ENCODE measurements around the gene EZH1. TPM values are rescaled to one million over a fixed set of nuclear protein-coding genes. Genes with fewer than 3 reads are reported as not detected.
A peak's percentile ranks its signal among the peaks of the same experiment; 100 is the strongest.

Gene EZH1
- total RNA-seq, 4 donors from 2014 or later = 32.7 to 71.9 (median 43.9) TPM

DNA sequence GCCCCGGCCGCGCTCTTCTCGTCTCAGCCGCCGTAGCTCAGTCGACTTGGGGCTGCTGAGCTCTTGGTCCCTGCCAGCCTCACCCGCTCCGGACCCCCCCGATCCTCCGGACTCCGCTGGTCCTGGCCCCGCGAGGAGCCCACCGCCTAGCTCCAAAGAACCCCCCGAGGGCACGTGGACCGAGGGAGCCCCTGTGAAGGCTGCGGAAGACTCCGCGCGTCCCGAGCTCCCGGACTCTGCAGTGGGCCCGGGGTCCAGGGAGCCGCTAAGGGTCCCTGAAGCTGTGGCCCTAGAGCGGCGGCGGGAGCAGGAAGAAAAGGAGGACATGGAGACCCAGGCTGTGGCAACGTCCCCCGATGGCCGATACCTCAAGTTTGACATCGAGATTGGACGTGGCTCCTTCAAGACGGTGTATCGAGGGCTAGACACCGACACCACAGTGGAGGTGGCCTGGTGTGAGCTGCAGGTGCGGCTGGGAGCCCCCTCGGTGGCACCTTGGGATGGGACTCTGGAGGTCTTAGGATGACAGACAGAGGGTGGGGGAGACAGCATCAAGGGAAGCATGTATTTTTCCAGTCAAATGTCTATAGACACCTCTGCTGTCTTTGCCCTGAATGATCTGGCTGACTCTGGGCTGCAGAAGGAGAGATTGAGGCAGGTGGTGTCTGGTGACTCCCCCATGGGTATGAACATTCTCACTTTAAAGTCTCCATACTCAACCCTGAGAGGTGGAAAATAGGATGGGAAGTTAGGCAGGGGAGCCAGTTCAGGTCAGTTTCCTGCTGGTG, 36.2 kb upstream of the EZH1 start:
- H3K4me3 ChIP-seq (ENCODE audit: low read depth, poor library complexity, severe bottlenecking) = peak overlapping the region; percentile 9
- intact Hi-C loops (cut with DNase I; ENCODE audit: low total_unique reads) = no loop called here
- TF ChIP-seq CTCF (IDR thresholded peaks at IDR 0.05) (no peak), POLR2A (IDR thresholded peaks at IDR 0.05) (no peak)
- no peak for DNase-seq (ENCODE audit: low spot score in 2 of 2)
- 7 to 9% methylated on average over 27 to 33 of the region's 39 CpGs for WGBS, 2 donors

DNA sequence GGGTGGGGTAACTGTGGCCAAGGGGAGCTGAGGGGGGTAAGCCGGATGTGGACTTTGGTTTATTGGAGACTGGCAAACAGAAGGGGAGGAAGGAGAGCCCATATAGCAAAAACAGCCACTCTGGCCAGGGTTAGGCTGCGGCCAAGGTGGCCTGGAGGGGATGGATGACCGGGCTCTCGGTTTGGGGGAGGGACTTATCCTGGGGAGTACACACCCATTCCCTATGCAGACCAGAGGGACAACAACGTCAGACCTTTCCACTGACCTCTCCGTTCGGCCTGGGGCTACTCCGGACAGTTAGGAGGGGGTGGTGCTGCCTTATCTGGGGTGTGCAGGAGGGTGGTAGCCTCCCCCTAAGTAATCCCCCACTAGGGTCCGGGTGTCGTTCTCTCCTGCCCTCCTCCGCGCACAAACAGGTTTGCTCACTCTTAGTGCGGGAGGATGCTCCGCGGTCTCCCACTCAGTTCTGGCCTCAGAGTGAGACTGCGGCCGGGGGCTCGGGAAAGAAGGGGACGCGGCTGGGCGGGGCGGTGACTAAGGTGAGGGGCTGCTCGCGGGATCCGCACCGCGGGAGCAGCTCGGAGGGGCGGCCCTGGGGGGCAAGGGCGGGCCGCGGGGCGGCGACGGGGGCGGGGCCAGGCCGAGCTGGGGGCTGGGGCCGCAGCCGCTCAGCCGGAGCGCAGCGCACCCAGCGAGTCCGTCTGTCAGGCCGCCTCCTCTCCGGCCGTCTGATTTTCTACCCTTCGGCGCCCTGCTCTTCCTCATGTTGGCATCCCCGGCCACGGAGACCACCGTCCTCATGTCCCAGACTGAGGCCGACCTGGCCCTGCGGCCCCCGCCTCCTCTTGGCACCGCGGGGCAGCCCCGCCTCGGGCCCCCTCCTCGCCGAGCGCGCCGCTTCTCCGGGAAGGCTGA, 35.4 kb upstream of the EZH1 start, which contains the start of gene WNK4:
TSS of gene WNK4 (plus strand) at position 675 of the 915 bp plus-strand sequence. CDS start at position 764, 89 bp downstream.
- WGBS, 2 donors = 13 to 15% methylated on average over 45 to 46 of the region's 65 CpGs
- TF ChIP-seq POLR2A (IDR thresholded peaks at IDR 0.05) = no peak
- TF ChIP-seq CTCF (IDR thresholded peaks at IDR 0.05) = peak in 1 of 3 donors; percentile 6
- H3K4me3 ChIP-seq (ENCODE audit: low read depth, poor library complexity, severe bottlenecking) = peak within 1 kb of the TSS; percentile 9
- intact Hi-C loops (cut with DNase I; ENCODE audit: low total_unique reads) = no loop called here
- DNase-seq (ENCODE audit: low spot score in 2 of 2) = peak in 1 of 2 donors; percentile 82

DNA sequence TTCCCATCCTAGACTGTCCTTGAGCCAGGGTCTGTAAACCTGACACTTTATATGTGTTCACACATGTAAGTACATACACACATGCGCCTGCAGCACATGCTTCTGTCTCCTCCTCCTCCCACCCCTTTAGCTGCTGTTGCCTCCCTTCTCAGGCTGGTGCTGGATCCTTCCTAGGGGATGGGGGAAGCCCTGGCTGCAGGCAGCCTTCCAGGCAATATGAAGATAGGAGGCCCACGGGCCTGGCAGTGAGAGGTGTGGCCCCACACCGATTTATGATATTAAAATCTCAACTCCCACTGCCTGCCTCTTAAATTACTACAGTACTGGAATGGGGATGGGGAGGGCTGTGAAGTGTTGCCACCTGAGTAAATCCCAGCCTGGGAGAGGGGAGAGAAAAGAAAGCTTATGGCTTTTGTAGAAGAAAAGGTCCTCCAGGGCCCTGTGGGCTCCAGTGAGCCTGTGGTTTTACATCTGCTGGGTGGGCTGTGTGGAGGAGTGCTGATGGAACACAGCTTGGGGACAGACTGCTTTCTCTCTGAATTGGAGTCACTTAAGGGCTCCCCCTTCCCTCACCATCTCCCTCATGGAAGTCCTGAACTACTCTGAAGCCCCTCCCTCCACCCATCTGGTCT, 34.6 kb upstream of the EZH1 start:
- no peak overlapping the region for H3K4me3 ChIP-seq (ENCODE audit: low read depth, poor library complexity, severe bottlenecking)
- 53 to 62% methylated on average over 3 of the region's 3 CpGs for WGBS, 2 donors
- TF ChIP-seq POLR2A (IDR thresholded peaks at IDR 0.05) = no peak
- no peak for TF ChIP-seq CTCF (IDR thresholded peaks at IDR 0.05)
- intact Hi-C loops (cut with DNase I; ENCODE audit: low total_unique reads) = no loop called here
- DNase-seq (ENCODE audit: low spot score in 2 of 2) = no peak

- intact Hi-C loops (cut with DNase I; ENCODE audit: low total_unique reads) = no loop called here
- H3K4me3 ChIP-seq (ENCODE audit: low read depth, poor library complexity, severe bottlenecking) = no peak overlapping the region
- 87 to 93% methylated on average over 5 of the region's 5 CpGs for WGBS, 2 donors
- no peak for TF ChIP-seq CTCF (IDR thresholded peaks at IDR 0.05)
- TF ChIP-seq POLR2A (IDR thresholded peaks at IDR 0.05) = no peak
- no peak for DNase-seq (ENCODE audit: low spot score in 2 of 2)
Measured at GRCh38 chr17:42778570-42778969, 33.7 kb upstream of the EZH1 start.

- intact Hi-C loops (cut with DNase I; ENCODE audit: low total_unique reads) = no loop called here
- no peak for DNase-seq (ENCODE audit: low spot score in 2 of 2)
- H3K4me3 ChIP-seq (ENCODE audit: low read depth, poor library complexity, severe bottlenecking) = no peak overlapping the region
- TF ChIP-seq POLR2A (IDR thresholded peaks at IDR 0.05) = no peak
- no peak for TF ChIP-seq CTCF (IDR thresholded peaks at IDR 0.05)
- WGBS, 2 donors = 70 to 83% methylated on average over 3 of the region's 3 CpGs
Measured at GRCh38 chr17:42775534-42776098, 30.8 kb upstream of the EZH1 start.
